HepG2 (cell line): ENCODE measurements around the gene RPRML. TPM values are rescaled to one million over a fixed set of nuclear protein-coding genes. Genes with fewer than 3 reads are reported as not detected.

Experiments
- ARID5B ChIP-seq: IDR thresholded peaks from 2 replicates; pipeline ENCODE4 v1.4.0; 2020; ENCODE audit warnings: mild to moderate bottlenecking, missing genetic modification reagents
- ARNTL ChIP-seq: sonication (generic); formaldehyde crosslinking; IDR thresholded peaks from 2 replicates; pipeline ENCODE4 v1.4.0; 2020; ENCODE audit warnings: mild to moderate bottlenecking, missing genetic modification reagents
- FOXP1 ChIP-seq, 2 experiments: fragments of 450-650 bp in 1 of 2; IDR thresholded peaks; 2 replicates each; pipeline ENCODE4 v1.6.1; 2017 to 2018; ENCODE audit warnings: antibody characterized with exemption in 1 of 2
- HDAC2 ChIP-seq: sonication (generic); formaldehyde crosslinking; IDR thresholded peaks from 2 replicates; pipeline ENCODE4 v1.4.0; 2020; ENCODE audit warnings: missing genetic modification reagents
- HNRNPUL1 ChIP-seq: fragments of 200-400 bp; formaldehyde crosslinking; IDR thresholded peaks from 2 replicates; pipeline ENCODE4 v1.6.1; 2017; ENCODE audit warnings: low read depth, mild to moderate bottlenecking, low read length, moderate library complexity
- MXD3 ChIP-seq: IDR thresholded peaks from 2 replicates; pipeline ENCODE4 v1.6.1; 2016; ENCODE audit warnings: mild to moderate bottlenecking, missing biosample characterization, missing genetic modification reagents
- NFIC ChIP-seq: IDR thresholded peaks from 2 replicates; pipeline ENCODE4 v1.6.1; 2012; ENCODE audit warnings: mild to moderate bottlenecking, low read length, inconsistent platforms
- PAWR ChIP-seq: sonication (generic); formaldehyde crosslinking; IDR thresholded peaks from 2 replicates; pipeline ENCODE4 v1.4.0; 2020; ENCODE audit warnings: missing genetic modification reagents, mild to moderate bottlenecking, borderline replicate concordance
- RARA ChIP-seq: IDR thresholded peaks from 2 replicates; pipeline ENCODE4 v1.6.1; 2016; ENCODE audit warnings: missing genetic modification reagents, missing compliant biosample characterization
- RXRB ChIP-seq: IDR thresholded peaks from 2 replicates; pipeline ENCODE4 v1.6.1; 2016; ENCODE audit warnings: borderline replicate concordance, missing genetic modification reagents, missing compliant biosample characterization
- SRSF4 ChIP-seq: fragments of 200-400 bp; formaldehyde crosslinking; IDR thresholded peaks from one replicate; pipeline ENCODE4 v1.6.1; 2018; ENCODE audit warnings: mild to moderate bottlenecking, low read depth, low read length, moderate library complexity; ENCODE audit not compliant: poor library complexity, severe bottlenecking
- TFDP1 ChIP-seq: IDR thresholded peaks from 2 replicates; pipeline ENCODE4 v1.6.1; 2016; ENCODE audit warnings: missing compliant biosample characterization, missing genetic modification reagents, borderline replicate concordance
- ZMYM4 ChIP-seq: sonication (generic); formaldehyde crosslinking; IDR thresholded peaks from 2 replicates; pipeline ENCODE4 v1.8.1; 2023; ENCODE audit warnings: mild to moderate bottlenecking, missing genetic modification reagents
- ZNF234 ChIP-seq: sonication (generic); formaldehyde crosslinking; conservative IDR thresholded peaks from 2 replicates; pipeline ENCODE4 v1.5.1; 2020; ENCODE audit warnings: mild to moderate bottlenecking, missing genetic modification reagents
- ZNF331 ChIP-seq: sonication (generic); formaldehyde crosslinking; IDR thresholded peaks from 2 replicates; pipeline ENCODE4 v1.4.0; 2020; ENCODE audit warnings: missing genetic modification reagents
- ZNF484 ChIP-seq: sonication (generic); formaldehyde crosslinking; IDR thresholded peaks from 2 replicates; pipeline ENCODE4 v1.5.1; 2020; ENCODE audit warnings: mild to moderate bottlenecking, low read depth, missing genetic modification reagents, borderline replicate concordance
- ZNF639 ChIP-seq: conservative IDR thresholded peaks from 2 replicates; pipeline ENCODE4 v1.6.1; 2018; ENCODE audit warnings: missing genetic modification reagents
- ZNF773 ChIP-seq: sonication (generic); formaldehyde crosslinking; IDR thresholded peaks from 2 replicates; pipeline ENCODE4 v1.4.0; 2020; ENCODE audit warnings: missing genetic modification reagents, borderline replicate concordance
- polyA plus RNA-seq, 8 experiments: library from polyadenylated mRNA; depleted of rRNA in 3 of 8; stranded (reverse) in 7 of 8; unstranded in 1 of 8; fragments of >200 nt; fragmentation: Illumina TruSeq in 4 of 8; extraction: Trizol in 4 of 8; gene quantifications; 2 replicates each; pipeline versions ENCODE4 v1.2.1 to v1.2.3, GENCODE V29; 2011 to 2016; ENCODE audit warnings: low read depth in 4 of 8, missing spikeins in 1 of 8, mixed read lengths in 1 of 8; ENCODE audit not compliant: insufficient read depth in 1 of 8
- total RNA-seq, 5 experiments: library from RNA; depleted of rRNA; stranded (reverse); fragments of >200 nt; fragmentation: Illumina TruSeq; extraction: Trizol; gene quantifications; 2 replicates each; pipeline ENCODE4 v1.2.3, GENCODE V29; 2016; ENCODE audit warnings: low read depth in 1 of 5
- TF ChIP-seq, protein P1 (sequence below): IDR thresholded peaks from 2 replicates; pipeline ENCODE4 v1.6.1; 2016; ENCODE audit warnings: low read depth, borderline replicate concordance
- TF ChIP-seq, protein P2 (sequence below): sonication (generic); formaldehyde crosslinking; IDR thresholded peaks from 2 replicates; pipeline ENCODE4 v1.8.0; 2022; ENCODE audit warnings: missing genetic modification reagents, low read depth, mild to moderate bottlenecking, borderline replicate concordance

The RPRML gene
- total and polyA plus RNA-seq, 2 of the 13 experiments (the other 11 are each of a cell fraction or from before 2014, with no cell fraction given), result not detected

DNA sequence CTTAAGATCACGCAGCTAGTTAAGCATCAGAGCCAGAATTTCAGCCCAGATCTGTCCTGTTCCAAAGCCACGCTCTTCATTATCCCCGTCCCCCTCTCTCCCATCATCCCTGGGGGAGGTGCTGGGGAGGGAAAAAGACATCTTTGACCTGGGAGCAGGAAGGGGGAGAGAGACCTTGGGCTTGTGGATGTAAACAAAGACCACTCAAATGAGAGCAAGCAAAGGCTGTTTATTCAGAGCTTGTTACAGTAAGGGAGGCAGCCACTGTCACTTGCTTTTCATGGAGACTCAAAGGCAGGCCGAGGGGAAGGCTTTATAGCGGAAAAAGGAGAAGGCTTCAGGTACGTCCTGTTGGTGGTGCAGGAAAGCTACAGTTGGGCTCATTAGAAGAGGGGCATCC, 3.5 kb upstream of the RPRML start (continued):
- TF ChIP-seq ARNTL (CRISPR knock-in tag), result no peak
- peak; percentile 35; the same call in 1 of the 2 replicates for TF ChIP-seq RXRB (CRISPR knock-in tag)
- no peak for TF ChIP-seq ZNF639 (CRISPR knock-in tag)
- TF ChIP-seq NFIC, result no peak
- TF ChIP-seq ZNF484, result no peak
- no peak for TF ChIP-seq TFDP1 (CRISPR knock-in tag)
- TF ChIP-seq, protein P1, sequence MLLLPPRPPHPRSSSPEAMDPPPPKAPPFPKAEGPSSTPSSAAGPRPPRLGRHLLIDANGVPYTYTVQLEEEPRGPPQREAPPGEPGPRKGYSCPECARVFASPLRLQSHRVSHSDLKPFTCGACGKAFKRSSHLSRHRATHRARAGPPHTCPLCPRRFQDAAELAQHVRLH, result no peak
- TF ChIP-seq ZNF331 (CRISPR knock-in tag), result peak; percentile 33; the same call in 1 of the 2 replicates
- TF ChIP-seq PAWR (CRISPR knock-in tag), result no peak
- no peak for TF ChIP-seq HNRNPUL1
- no peak for TF ChIP-seq MXD3 (CRISPR knock-in tag)
- 0 out of 2 replicates have a peak, but pooled peaks have one; percentile 39 for TF ChIP-seq RARA (CRISPR knock-in tag)
- TF ChIP-seq ARID5B (CRISPR knock-in tag), result peak; percentile 60
- TF ChIP-seq, protein P2, sequence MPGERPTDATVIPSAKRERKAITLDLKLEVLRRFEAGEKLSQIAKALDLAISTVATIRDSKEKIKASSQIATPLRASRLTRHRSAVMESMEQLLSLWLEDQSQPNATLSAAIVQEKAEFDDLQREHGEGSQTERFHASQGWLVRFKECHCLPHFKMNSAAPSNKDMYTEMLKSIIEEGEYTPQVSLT, result no peak
- TF ChIP-seq FOXP1 (IDR thresholded peaks at IDR 0.05), result no peak
- TF ChIP-seq FOXP1 (CRISPR knock-in tag; IDR thresholded peaks at IDR 0.05), result peak; percentile 62
- no peak for TF ChIP-seq ZNF773 (CRISPR knock-in tag)
- no peak for TF ChIP-seq ZMYM4
- TF ChIP-seq HDAC2 (CRISPR knock-in tag), result no peak
- no peak for TF ChIP-seq SRSF4
- TF ChIP-seq ZNF234 (CRISPR knock-in tag), result no peak
